Measurements from ENCODE around the gene NAT16. TPM values are rescaled to one million over a fixed set of nuclear protein-coding genes. Genes with fewer than 3 reads are reported as not detected.

Gene NAT16
- total RNA-seq, 1 experiment from 2014 or later = not detected

GRCh38 chr7:101202603-101202918 lies 22.5 kb upstream of the NAT16 start:
- no TSS peak for BruUV-seq (replicated peaks)
- no peak overlapping the region for H3K4me3 Mint-ChIP-seq (ENCODE audit: unreplicated experiment)

DNA sequence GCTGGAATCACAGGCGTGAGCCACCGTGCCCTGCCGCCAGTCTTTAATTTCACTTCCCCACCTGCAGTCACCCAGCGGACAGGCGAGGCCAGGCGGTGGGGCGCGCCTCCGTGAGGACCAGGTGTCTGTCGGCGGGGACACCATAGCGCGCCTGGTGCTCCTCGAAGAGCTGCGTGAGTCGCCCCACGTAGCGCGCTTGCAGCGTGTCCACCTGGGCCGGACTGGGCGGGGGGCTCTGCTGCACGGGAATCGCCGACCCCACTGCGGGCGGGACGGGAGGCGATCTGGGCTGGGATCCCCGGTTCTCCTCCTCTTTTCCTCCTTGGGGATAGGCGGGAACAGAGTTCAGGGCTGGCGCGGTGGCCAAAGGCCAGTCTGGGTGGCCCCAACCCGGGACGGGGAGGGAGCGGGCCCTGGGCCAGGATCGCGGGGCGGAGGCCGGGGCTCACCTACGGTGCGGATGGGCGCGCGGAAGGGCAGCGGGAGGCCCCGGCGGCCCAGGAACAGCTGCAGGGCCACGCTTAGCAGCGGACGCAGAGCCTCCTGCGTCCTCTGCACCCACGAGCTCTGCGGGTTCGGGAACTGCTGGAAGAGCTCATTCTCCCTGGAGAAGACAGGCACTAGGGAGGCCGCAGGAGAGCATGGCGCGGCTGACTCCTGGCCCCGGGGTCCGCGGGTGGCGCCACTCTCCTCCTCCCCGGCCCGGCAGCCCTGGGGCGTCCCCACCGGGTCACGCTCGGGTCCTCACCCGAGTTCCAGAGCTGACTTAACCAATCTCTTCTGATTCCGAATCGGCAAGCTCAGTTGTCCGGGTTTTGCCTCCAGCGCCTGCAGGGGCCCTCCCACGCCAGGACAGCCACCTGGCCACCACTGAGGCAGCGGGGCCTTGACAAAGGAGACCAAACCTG lies 21.9 kb upstream of the NAT16 start:
- no peak overlapping the region for H3K4me3 ChIP-seq (ENCODE audit: low read depth, low read length)
- ChIA-PET POLR2A (interaction anchor here (0.5 kb wide), 2 partner anchors 10 to 350 kb away, joined by 3 to 4 read pairs; partner anchors contain the start of gene SLC12A9), CTCF (interaction anchor here (2.5 kb wide), 1 partner anchor 10 kb away, joined by 12 read pairs; no protein-coding TSS in a partner anchor)
- Mint-ChIP-seq H3K36me3 (ENCODE audit: insufficient read depth, unreplicated experiment) (peaks cover 6% of the 10 kb centered on the region), H3K27ac (ENCODE audit: unreplicated experiment) (peak overlapping the region; percentile 70), H3K27me3 (ENCODE audit: insufficient read depth, unreplicated experiment) (no peaks in the 10 kb centered on the region), H3K4me3 (ENCODE audit: unreplicated experiment) (peak overlapping the region; percentile 70), H3K9me3 (ENCODE audit: unreplicated experiment) (no peaks in the 10 kb centered on the region), H3K4me1 (ENCODE audit: low read depth, unreplicated experiment) (peaks cover 14% of the 10 kb centered on the region)
- H3K9me3 ChIP-seq = no peaks in the 10 kb centered on the region
- BruUV-seq (replicated peaks) = no TSS peak
- intact Hi-C loops (cut with micrococcal nuclease; ENCODE audit: unreplicated experiment) = loop anchor here (1.0 to 2.0 kb wide), 3 partner anchors 17 to 51 kb away; partner anchors contain the start of gene ZNHIT1
- H3K27me3 ChIP-seq (replicated peaks; ENCODE audit: control insufficient read depth, insufficient read depth, low read length) = no peaks in the 10 kb centered on the region
- no peaks in the 10 kb centered on the region; the same call in 1 of the 2 replicates for H3K36me3 ChIP-seq (ENCODE audit: control insufficient read depth, insufficient read depth, low read length)
- H3K4me1 ChIP-seq = peaks cover 20% of the 10 kb centered on the region
- no peak for TF ChIP-seq CTCF (IDR thresholded peaks at IDR 0.05; ENCODE audit: insufficient read depth in 1 of 2, low read depth in 1 of 2, low read length in 1 of 2, severe bottlenecking in 1 of 2, unreplicated experiment in 1 of 2)
- no peak for DNase-seq

More at GRCh38 chr7:101202603-101202918, 22.5 kb upstream of the NAT16 start:
- peaks cover 20% of the 10 kb centered on the region for H3K4me1 ChIP-seq
- Mint-ChIP-seq H3K9me3 (ENCODE audit: unreplicated experiment) (no peaks in the 10 kb centered on the region), H3K4me1 (ENCODE audit: low read depth, unreplicated experiment) (peaks cover 14% of the 10 kb centered on the region), H3K27me3 (ENCODE audit: insufficient read depth, unreplicated experiment) (no peaks in the 10 kb centered on the region), H3K36me3 (ENCODE audit: insufficient read depth, unreplicated experiment) (peaks cover 7% of the 10 kb centered on the region), H3K27ac (ENCODE audit: unreplicated experiment) (no peak overlapping the region)
- CTCF ChIA-PET = interaction anchor here (1.2 to 2.5 kb wide), 2 partner anchors 10 to 15 kb away, joined by 4 to 12 read pairs; partner anchors contain the start of genes PLOD3 and ZNHIT1
- no peak overlapping the region for H3K4me3 ChIP-seq (ENCODE audit: low read depth, low read length)
- intact Hi-C loops (cut with micrococcal nuclease; ENCODE audit: unreplicated experiment) = no loop called here
- TF ChIP-seq CTCF (IDR thresholded peaks at IDR 0.05; ENCODE audit: insufficient read depth in 1 of 2, low read depth in 1 of 2, low read length in 1 of 2, severe bottlenecking in 1 of 2, unreplicated experiment in 1 of 2) = no peak
- POLR2A ChIA-PET = interaction anchor here (0.5 kb wide), 1 partner anchor 350 kb away, joined by 4 read pairs; the partner anchor contains the start of gene SLC12A9
- no peak for DNase-seq
- no peaks in the 10 kb centered on the region; the same call in 1 of the 2 replicates for H3K36me3 ChIP-seq (ENCODE audit: control insufficient read depth, insufficient read depth, low read length)
- H3K27me3 ChIP-seq (replicated peaks; ENCODE audit: control insufficient read depth, insufficient read depth, low read length) = no peaks in the 10 kb centered on the region
- H3K9me3 ChIP-seq = no peaks in the 10 kb centered on the region

DNA sequence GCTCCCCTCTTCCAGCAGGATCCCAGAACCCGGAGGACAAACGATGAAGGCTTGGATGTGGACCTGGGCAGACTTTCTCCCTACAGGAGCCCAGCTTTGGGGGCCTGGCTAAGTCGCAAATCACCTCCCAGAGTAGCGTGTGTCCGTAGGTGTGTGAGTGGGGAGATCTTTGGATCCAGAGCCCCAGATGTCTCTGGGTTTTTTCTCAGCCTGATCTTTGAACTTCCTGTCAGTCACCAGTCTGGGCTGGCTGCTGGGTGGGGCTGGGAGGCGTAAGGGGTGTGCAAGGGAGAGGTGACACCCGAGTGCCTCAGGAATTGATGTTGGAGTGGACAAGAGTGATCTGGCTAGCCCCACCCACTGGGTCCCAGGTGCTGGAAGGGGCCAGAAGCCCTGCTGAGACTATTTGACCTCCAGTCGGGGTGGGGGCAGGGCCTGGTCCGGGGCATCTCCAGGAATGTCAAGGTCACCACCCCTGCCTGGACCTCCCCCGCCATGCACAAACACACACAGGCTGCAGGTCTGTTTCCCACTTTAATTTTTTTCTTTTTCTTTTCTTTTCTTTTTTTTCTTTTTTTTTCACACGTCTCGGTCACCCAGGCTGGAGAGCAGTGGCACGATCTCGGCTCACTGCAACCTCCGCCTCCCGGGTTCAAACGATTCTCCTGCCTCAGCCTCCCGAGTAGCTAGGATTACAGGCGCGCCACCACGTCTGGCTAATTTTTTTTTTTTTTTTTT lies 20.9 kb upstream of the NAT16 start, which contains the start of gene MOGAT3:
MOGAT3 (minus strand) TSS at position 175 of the 738 bp plus-strand sequence. CDS start 182 bp downstream, outside the sequence.
- no peaks in the 10 kb centered on the region; the same call in 1 of the 2 replicates for H3K36me3 ChIP-seq (ENCODE audit: control insufficient read depth, insufficient read depth, low read length)
- no TSS peak for BruUV-seq (replicated peaks)
- peak within 1 kb of the TSS; percentile 70 for H3K4me3 Mint-ChIP-seq (ENCODE audit: unreplicated experiment)
- no peaks in the 10 kb centered on the region for H3K9me3 Mint-ChIP-seq (ENCODE audit: unreplicated experiment)
- H3K9me3 ChIP-seq = no peaks in the 10 kb centered on the region
- ChIA-PET CTCF (interaction anchor here (0.6 to 2.5 kb wide), 7 partner anchors 9 to 57 kb away, joined by 3 to 12 read pairs (median 7); partner anchors contain the start of genes PLOD3 and ZNHIT1), POLR2A (interaction anchor here (1.1 to 1.3 kb wide), 2 partner anchors 17 to 36 kb away, joined by 3 to 7 read pairs; partner anchors contain the start of genes PLOD3, VGF and ZNHIT1)
- H3K4me1 Mint-ChIP-seq (ENCODE audit: low read depth, unreplicated experiment) = peaks cover 14% of the 10 kb centered on the region
- no peaks in the 10 kb centered on the region for H3K27me3 ChIP-seq (replicated peaks; ENCODE audit: control insufficient read depth, insufficient read depth, low read length)
- DNase-seq = peak; percentile 88 to 95
- H3K4me1 ChIP-seq = peaks cover 20% of the 10 kb centered on the region
- H3K4me3 ChIP-seq (ENCODE audit: low read depth, low read length) = peak within 1 kb of the TSS; percentile 45
- no peak for TF ChIP-seq CTCF (IDR thresholded peaks at IDR 0.05; ENCODE audit: insufficient read depth in 1 of 2, low read depth in 1 of 2, low read length in 1 of 2, severe bottlenecking in 1 of 2, unreplicated experiment in 1 of 2)
- H3K36me3 Mint-ChIP-seq (ENCODE audit: insufficient read depth, unreplicated experiment) = peaks cover 1% of the 10 kb centered on the region
- no peaks in the 10 kb centered on the region for H3K27me3 Mint-ChIP-seq (ENCODE audit: insufficient read depth, unreplicated experiment)
- peak within 1 kb of the TSS; percentile 70 for H3K27ac Mint-ChIP-seq (ENCODE audit: unreplicated experiment)
- intact Hi-C loops (cut with micrococcal nuclease; ENCODE audit: unreplicated experiment) = loop anchor here (1.0 to 2.0 kb wide), 3 partner anchors 18 to 52 kb away; partner anchors contain the start of gene ZNHIT1
